ENCODE measurements around the gene EPHB1. TPM values are rescaled to one million over a fixed set of nuclear protein-coding genes. Genes with fewer than 3 reads are reported as not detected.

EPHB1 gene
- total RNA-seq, 1 donor from 2014 or later, result 3.0 TPM

GRCh38 chr3:134801204-134801958, 6.3 kb downstream of the EPHB1 start:
- no peak for ATAC-seq
- no peak for DNase-seq
- H3K27me3 ChIP-seq (ENCODE audit: low read depth), result peaks cover 33% of the 10 kb centered on the region
- no peak overlapping the region for H3K27ac ChIP-seq
- H3K4me3 ChIP-seq, result no peak overlapping the region
- peaks cover 9% of the 10 kb centered on the region for H3K4me1 ChIP-seq
- H3K36me3 ChIP-seq, result no peaks in the 10 kb centered on the region
- no peaks in the 10 kb centered on the region for H3K9me3 ChIP-seq
- intact Hi-C loops (cut with DNase I), result no loop called here
- TF ChIP-seq CTCF (IDR thresholded peaks at IDR 0.05), result no peak

GRCh38 chr3:134802428-134803050, 7.5 kb downstream of the EPHB1 start:
- no peak for TF ChIP-seq CTCF (IDR thresholded peaks at IDR 0.05)

GRCh38 chr3:134803051-134803505, 8.0 kb downstream of the EPHB1 start:
- intact Hi-C loops (cut with DNase I), result no loop called here
- Histone ChIP-seq H3K4me1 (no peaks in the 10 kb centered on the region), H3K36me3 (no peaks in the 10 kb centered on the region), H3K27me3 (ENCODE audit: low read depth) (peaks cover 16% of the 10 kb centered on the region), H3K27ac (no peak overlapping the region), H3K9me3 (no peaks in the 10 kb centered on the region), H3K4me3 (no peak overlapping the region)
- no peak for ATAC-seq
- DNase-seq, result no peak
- no peak for TF ChIP-seq CTCF (IDR thresholded peaks at IDR 0.05)

More at GRCh38 chr3:134802428-134803050, 7.5 kb downstream of the EPHB1 start:
- Histone ChIP-seq H3K4me1 (no peaks in the 10 kb centered on the region), H3K27ac (no peak overlapping the region), H3K27me3 (ENCODE audit: low read depth) (peaks cover 21% of the 10 kb centered on the region), H3K4me3 (no peak overlapping the region), H3K36me3 (no peaks in the 10 kb centered on the region), H3K9me3 (no peaks in the 10 kb centered on the region)
- DNase-seq (no peak), ATAC-seq (no peak)
- intact Hi-C loops (cut with DNase I), result no loop called here

GRCh38 chr3:134803652-134804051, 8.6 kb downstream of the EPHB1 start:
- Histone ChIP-seq H3K4me3 (no peak overlapping the region), H3K4me1 (no peaks in the 10 kb centered on the region), H3K9me3 (no peaks in the 10 kb centered on the region), H3K36me3 (no peaks in the 10 kb centered on the region), H3K27ac (no peak overlapping the region), H3K27me3 (ENCODE audit: low read depth) (peaks cover 10% of the 10 kb centered on the region)
- no peak for ATAC-seq
- intact Hi-C loops (cut with DNase I), result no loop called here
- DNase-seq, result no peak
- TF ChIP-seq CTCF (IDR thresholded peaks at IDR 0.05), result no peak

DNA sequence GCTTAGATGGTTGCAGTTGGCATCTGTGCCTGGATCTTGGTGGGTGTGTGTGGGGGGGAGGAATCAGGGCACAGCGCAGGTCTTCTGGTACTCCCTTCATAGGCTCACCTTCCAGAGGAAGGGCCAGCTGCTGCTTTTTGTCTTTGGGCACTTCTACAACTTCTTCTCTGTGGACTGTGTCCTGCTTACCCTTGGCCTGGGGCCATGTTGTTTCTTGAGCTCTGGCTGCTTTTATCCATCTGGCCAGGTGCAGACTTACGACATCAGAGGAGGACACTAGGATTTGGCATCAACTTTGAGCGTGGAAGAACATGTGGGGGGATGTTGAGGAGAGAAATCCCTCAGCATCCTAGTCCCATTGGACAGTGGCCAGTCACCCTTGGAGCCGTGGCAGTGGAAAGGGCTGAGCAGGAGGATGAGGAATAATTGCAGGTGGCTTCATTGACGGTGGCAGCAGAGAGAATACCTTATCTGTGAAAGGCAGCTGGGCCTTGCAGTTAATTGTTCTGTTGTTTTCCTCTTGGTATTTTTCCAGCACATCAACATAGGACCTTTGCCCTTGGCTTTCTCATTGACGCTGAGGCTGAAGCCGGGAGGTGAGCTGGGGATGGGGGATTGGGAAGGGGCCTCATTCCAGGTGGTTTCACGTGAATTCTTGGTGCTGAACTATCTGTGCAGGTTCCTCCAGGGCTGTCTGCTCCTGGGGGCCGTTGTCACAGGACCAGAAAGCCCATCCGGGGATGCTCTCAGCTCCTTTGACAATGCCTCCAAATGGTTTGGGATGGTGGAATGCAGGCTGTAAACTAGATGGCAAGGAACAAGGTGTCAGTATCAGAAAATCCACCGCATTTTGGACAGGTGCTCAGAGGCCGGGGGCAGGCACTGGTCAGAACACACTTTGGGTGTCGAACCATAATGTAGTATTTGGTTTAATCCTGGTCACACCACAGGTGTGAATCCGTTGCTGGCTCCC, 9.7 kb downstream of the EPHB1 start:
- Histone ChIP-seq H3K27ac (no peak overlapping the region), H3K4me1 (no peaks in the 10 kb centered on the region), H3K4me3 (no peak overlapping the region), H3K27me3 (ENCODE audit: low read depth) (peaks cover 5% of the 10 kb centered on the region), H3K9me3 (no peaks in the 10 kb centered on the region), H3K36me3 (no peaks in the 10 kb centered on the region)
- no peak for TF ChIP-seq CTCF (IDR thresholded peaks at IDR 0.05)
- ATAC-seq (no peak), DNase-seq (no peak)
- intact Hi-C loops (cut with DNase I), result no loop called here

Data from lower lobe of right lung (tissue), 2 donors.